Measurements from ENCODE around the gene GYS1.
"Not testable (repeated sequence)": the region's sequence is repeated elsewhere in the genome, so short reads cannot be mapped to it uniquely, and the experiment has no call there.

GYS1 gene

DNA sequence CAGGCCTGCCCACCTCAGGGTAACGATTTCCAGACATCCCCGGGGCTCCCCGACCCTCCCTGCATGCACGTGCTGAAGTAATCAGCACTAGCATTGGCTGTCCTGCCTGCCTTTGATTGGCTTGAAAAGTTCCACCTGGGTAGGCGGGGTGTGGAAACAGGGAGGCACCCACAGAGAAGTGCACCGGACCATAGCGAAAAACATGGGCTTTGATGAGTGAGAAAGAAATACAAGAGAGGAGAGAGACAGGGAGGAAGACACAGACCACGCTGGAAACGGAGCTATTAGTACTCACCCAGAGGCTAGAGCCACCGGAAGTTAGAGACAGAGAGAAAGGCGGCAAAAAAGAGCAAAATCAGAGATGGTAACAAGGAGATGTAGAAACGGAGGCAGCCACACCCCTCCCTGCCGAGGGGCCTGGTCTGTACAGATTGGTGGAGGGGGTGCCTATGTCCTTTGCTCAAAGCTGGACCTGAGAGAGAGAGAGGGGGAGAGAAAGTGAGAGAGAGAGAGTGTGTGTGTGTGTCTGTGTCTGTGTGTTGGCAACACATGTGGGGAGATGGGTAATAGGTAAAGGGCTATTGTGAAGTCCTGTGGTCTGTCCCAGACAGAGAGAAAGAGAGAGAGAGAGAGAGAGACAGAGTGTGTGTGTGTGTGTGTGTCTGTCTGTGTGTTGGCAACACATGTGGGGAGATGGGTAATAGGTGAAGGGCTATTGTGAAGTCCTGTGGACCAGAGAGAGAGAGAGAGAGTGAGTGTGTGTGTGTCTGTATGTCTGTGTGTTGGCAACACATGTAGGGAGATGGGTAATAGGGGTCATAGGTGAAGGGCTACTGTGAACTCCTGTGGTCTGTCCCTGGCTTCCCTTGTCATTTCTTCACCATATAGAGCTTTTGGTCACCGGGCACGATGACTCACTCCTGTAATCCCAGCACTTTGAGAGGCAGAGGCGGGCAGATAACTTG is 28.1 kb upstream of the GYS1 start:
- H3K9ac ChIP-seq (ENCODE audit: low read length): peak overlapping the region; percentile 31; the same call in 1 of the 2 replicates

DNA sequence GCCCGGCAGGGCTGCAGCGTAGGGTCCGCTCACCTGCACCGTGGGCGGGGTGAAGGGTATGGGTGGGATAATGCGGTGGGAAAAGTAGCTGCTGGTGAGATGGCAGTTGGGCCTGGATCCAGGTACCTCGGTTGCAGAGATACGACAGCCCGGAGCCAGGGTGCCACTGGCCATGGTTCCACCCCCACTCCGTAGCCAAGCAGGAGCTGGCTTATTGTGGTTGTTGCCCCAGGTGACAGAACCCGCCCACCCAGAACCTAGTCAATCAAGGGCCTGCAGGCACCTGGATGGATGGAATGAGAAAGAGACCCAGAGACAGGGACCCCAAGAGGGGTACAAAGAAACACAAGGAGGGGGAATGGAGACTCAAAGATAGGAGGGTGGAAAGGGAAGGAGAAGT is 27.2 kb upstream of the GYS1 start:
- TF ChIP-seq, protein P1, sequence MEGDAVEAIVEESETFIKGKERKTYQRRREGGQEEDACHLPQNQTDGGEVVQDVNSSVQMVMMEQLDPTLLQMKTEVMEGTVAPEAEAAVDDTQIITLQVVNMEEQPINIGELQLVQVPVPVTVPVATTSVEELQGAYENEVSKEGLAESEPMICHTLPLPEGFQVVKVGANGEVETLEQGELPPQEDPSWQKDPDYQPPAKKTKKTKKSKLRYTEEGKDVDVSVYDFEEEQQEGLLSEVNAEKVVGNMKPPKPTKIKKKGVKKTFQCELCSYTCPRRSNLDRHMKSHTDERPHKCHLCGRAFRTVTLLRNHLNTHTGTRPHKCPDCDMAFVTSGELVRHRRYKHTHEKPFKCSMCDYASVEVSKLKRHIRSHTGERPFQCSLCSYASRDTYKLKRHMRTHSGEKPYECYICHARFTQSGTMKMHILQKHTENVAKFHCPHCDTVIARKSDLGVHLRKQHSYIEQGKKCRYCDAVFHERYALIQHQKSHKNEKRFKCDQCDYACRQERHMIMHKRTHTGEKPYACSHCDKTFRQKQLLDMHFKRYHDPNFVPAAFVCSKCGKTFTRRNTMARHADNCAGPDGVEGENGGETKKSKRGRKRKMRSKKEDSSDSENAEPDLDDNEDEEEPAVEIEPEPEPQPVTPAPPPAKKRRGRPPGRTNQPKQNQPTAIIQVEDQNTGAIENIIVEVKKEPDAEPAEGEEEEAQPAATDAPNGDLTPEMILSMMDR (IDR thresholded peaks at IDR 0.05; ENCODE audit: low read length): no peak
- no peak for TF ChIP-seq EZH2 (IDR thresholded peaks at IDR 0.05; ENCODE audit: borderline replicate concordance, low read length)
- H3K4me2 ChIP-seq (ENCODE audit: low read length): peak overlapping the region; percentile 60; the same call in 1 of the 2 replicates
- H3K36me3 ChIP-seq (ENCODE audit: insufficient read depth, low read length): peaks cover 9% of the 10 kb centered on the region
- H3K9ac ChIP-seq (ENCODE audit: low read length): no peak overlapping the region; the same call in 1 of the 2 replicates
- no peaks in the 10 kb centered on the region for H4K20me1 ChIP-seq (ENCODE audit: insufficient read depth, low read length)
- H3K4me1 ChIP-seq (ENCODE audit: insufficient read depth, low read length, severe bottlenecking): peaks cover 45% of the 10 kb centered on the region
- H3K79me2 ChIP-seq (ENCODE audit: insufficient read depth, low read length): no peaks in the 10 kb centered on the region
- H3K9me2 ChIP-seq (ENCODE audit: low read depth, low read length): no peaks in the 10 kb centered on the region
- no peak overlapping the region for H2AFZ ChIP-seq (ENCODE audit: low read length)
- H3K27ac ChIP-seq (ENCODE audit: low read depth, low read length, poor library complexity, severe bottlenecking): no peak overlapping the region
- no peak overlapping the region for H3K4me3 ChIP-seq (ENCODE audit: low read depth, low read length, poor library complexity, severe bottlenecking)
- H3K9me3 ChIP-seq (ENCODE audit: low read length): no peaks in the 10 kb centered on the region
- H3K27me3 ChIP-seq (ENCODE audit: insufficient read depth, low read length): no peaks in the 10 kb centered on the region
- H3F3A ChIP-seq (ENCODE audit: insufficient read depth, low read length): no peaks in the 10 kb centered on the region

More for the DNA sequence above, 28.1 kb upstream of the GYS1 start:
- H3K4me1 ChIP-seq (ENCODE audit: insufficient read depth, low read length, severe bottlenecking): peaks cover 45% of the 10 kb centered on the region
- H2AFZ ChIP-seq (ENCODE audit: low read length): peak overlapping the region; percentile 75; the same call in 1 of the 2 replicates
- no peaks in the 10 kb centered on the region for H3K79me2 ChIP-seq (ENCODE audit: insufficient read depth, low read length)
- no peaks in the 10 kb centered on the region for H4K20me1 ChIP-seq (ENCODE audit: insufficient read depth, low read length)
- H3K4me3 ChIP-seq (ENCODE audit: low read depth, low read length, poor library complexity, severe bottlenecking): peak overlapping the region; percentile 31
- H3K4me2 ChIP-seq (ENCODE audit: low read length): peak overlapping the region; percentile 60
- H3K9me2 ChIP-seq (ENCODE audit: low read depth, low read length): no peaks in the 10 kb centered on the region
- no peaks in the 10 kb centered on the region for H3K36me3 ChIP-seq (ENCODE audit: insufficient read depth, low read length)
- no peaks in the 10 kb centered on the region for H3K9me3 ChIP-seq (ENCODE audit: low read length)
- TF ChIP-seq EZH2 (IDR thresholded peaks at IDR 0.05; ENCODE audit: borderline replicate concordance, low read length): no peak
- TF ChIP-seq, protein P1 (IDR thresholded peaks at IDR 0.05; ENCODE audit: low read length): no peak
- peak overlapping the region; percentile 57 for H3K27ac ChIP-seq (ENCODE audit: low read depth, low read length, poor library complexity, severe bottlenecking)
- no peaks in the 10 kb centered on the region for H3F3A ChIP-seq (ENCODE audit: insufficient read depth, low read length)
- H3K27me3 ChIP-seq (ENCODE audit: insufficient read depth, low read length): no peaks in the 10 kb centered on the region

DNA sequence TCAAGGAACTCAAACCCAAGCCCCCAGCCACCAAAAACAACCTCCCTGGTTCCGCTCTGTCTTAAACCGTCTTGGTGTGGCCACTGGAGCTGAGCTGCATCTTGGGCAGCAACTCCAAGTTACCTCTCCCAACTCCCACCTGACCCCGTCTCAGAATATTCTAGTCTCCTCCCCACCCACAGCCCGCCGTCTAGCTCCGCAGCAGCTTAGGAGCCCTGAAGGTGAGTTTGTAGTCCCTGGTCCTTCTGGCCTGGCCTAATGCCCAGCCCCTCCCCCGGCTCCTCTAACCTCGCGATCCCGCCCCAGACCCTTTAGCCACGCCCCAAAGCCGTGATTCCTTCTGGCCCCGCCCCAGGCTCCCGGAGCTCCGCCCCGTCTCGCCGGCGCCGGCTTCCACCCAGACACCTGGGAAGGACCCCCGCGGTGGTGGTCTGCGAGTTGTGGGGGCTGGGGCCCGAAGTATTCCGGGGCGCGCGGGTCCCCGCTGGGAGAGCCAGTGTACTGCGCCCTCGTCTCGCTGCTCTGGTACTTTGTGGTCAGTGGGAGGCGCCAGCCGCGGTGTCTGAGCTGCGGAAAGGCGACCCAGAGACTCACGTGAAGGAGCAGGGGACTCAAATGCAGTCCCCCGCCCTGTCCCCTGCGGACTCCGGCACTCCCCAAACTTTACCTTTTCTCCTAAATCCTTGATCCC is 26.3 kb upstream of the GYS1 start:
- H3F3A ChIP-seq (ENCODE audit: insufficient read depth, low read length): no peaks in the 10 kb centered on the region
- H3K9me2 ChIP-seq (ENCODE audit: low read depth, low read length): no peaks in the 10 kb centered on the region
- peak overlapping the region; percentile 60 for H3K4me3 ChIP-seq (ENCODE audit: low read depth, low read length, poor library complexity, severe bottlenecking)
- no peaks in the 10 kb centered on the region for H3K79me2 ChIP-seq (ENCODE audit: insufficient read depth, low read length)
- no peaks in the 10 kb centered on the region for H3K9me3 ChIP-seq (ENCODE audit: low read length)
- peaks cover 18% of the 10 kb centered on the region for H3K36me3 ChIP-seq (ENCODE audit: insufficient read depth, low read length)
- no peaks in the 10 kb centered on the region for H4K20me1 ChIP-seq (ENCODE audit: insufficient read depth, low read length)
- no peak overlapping the region for H3K27ac ChIP-seq (ENCODE audit: low read depth, low read length, poor library complexity, severe bottlenecking)
- peaks cover 45% of the 10 kb centered on the region for H3K4me1 ChIP-seq (ENCODE audit: insufficient read depth, low read length, severe bottlenecking)
- H3K4me2 ChIP-seq (ENCODE audit: low read length): peak overlapping the region; percentile 70
- no peaks in the 10 kb centered on the region for H3K27me3 ChIP-seq (ENCODE audit: insufficient read depth, low read length)
- H2AFZ ChIP-seq (ENCODE audit: low read length): no peak overlapping the region
- TF ChIP-seq EZH2 (IDR thresholded peaks at IDR 0.05; ENCODE audit: borderline replicate concordance, low read length): no peak
- TF ChIP-seq, protein P1 (IDR thresholded peaks at IDR 0.05; ENCODE audit: low read length): peak; percentile 35; the same call in 1 of the 2 replicates
- peak overlapping the region; percentile 36; the same call in 1 of the 2 replicates for H3K9ac ChIP-seq (ENCODE audit: low read length)

DNA sequence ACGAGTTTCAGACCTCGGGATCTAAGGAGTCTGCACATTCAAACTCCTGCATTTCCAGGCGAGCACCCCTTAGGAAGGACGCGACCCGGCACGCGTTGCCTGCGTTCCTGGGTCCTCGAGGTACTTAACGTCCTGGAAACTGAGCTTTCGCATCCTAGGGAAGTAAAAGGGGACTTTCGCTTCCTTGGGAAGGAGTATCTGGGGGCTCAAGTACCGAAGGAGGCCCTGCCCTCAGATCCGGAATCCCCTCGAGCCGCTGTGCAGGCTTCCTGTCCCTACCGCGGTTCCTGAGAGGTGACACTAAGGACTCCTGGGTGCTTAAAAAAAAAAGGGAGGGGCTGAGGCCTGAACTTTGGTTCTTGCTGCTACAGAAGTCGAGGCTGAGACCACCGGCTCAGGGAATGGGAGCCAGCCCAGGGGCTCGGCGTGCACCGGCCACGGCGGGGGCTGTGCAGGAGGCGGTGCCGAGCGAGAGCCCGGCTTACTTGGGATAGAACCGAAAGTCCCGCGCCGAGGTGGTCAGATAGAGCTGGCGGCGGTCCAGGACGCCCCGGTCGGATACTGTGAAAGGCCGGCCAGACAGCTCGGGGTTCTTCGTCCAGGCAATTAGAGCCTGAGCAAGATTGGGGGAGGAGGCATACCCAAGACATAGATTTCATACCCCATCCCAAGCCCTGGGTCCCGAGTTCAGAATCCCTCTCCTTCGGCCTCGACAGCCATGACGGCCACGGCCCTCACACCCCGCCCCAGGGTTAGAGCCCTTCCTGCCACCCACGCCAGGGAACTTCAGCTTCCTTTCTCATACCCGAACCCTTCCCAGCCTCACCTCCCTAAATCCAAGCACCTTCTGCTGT is 25.5 kb upstream of the GYS1 start:
- Histone ChIP-seq H3K9ac (ENCODE audit: low read length) (peak overlapping the region; percentile 60), H3K4me1 (ENCODE audit: insufficient read depth, low read length, severe bottlenecking) (peaks cover 45% of the 10 kb centered on the region), H3K4me3 (ENCODE audit: low read depth, low read length, poor library complexity, severe bottlenecking) (peak overlapping the region; percentile 60), H3K4me2 (ENCODE audit: low read length) (peak overlapping the region; percentile 70), H3K36me3 (ENCODE audit: insufficient read depth, low read length) (peaks cover 26% of the 10 kb centered on the region)
- H4K20me1 ChIP-seq (ENCODE audit: insufficient read depth, low read length); H3K9me3 ChIP-seq (ENCODE audit: low read length); H3K27ac ChIP-seq (ENCODE audit: low read depth, low read length, poor library complexity, severe bottlenecking); H3F3A ChIP-seq (ENCODE audit: insufficient read depth, low read length); H2AFZ ChIP-seq (ENCODE audit: low read length); H3K79me2 ChIP-seq (ENCODE audit: insufficient read depth, low read length); H3K27me3 ChIP-seq (ENCODE audit: insufficient read depth, low read length); H3K9me2 ChIP-seq (ENCODE audit: low read depth, low read length): not testable (repeated sequence)
